GM21381 (cell line): Measurements from ENCODE around the gene CC2D1A.

ENCODE experiments used
- ATAC-seq: cut with Tn5 transposase; IDR thresholded peaks from one replicate; pipeline ENCODE4 v1.9.1; 2021; ENCODE audit warnings: mild to moderate bottlenecking, moderate library complexity; ENCODE audit not compliant: unreplicated experiment

Gene CC2D1A

GRCh38 chr19:13905634-13906520, at the start of gene CC2D1A, which contains the start of gene BRME1:
Gene CC2D1A (plus strand): TSS chr19:13906201. CDS start chr19:13906442, 241 bp downstream.
Gene BRME1 (minus strand): TSS chr19:13906117. CDS start chr19:13904892, 1,225 bp downstream.
- ATAC-seq = peak; percentile 92

GRCh38 chr19:13856497-13856896, 49.5 kb upstream of the CC2D1A start:
- no peak for ATAC-seq

- no peak for ATAC-seq
Measured at GRCh38 chr19:13859361-13859880, 46.6 kb upstream of the CC2D1A start.

- ATAC-seq = no peak
Measured at GRCh38 chr19:13860679-13861391, 45.2 kb upstream of the CC2D1A start.

GRCh38 chr19:13861392-13861713, 44.6 kb upstream of the CC2D1A start:
- peak; percentile 19 for ATAC-seq

- ATAC-seq = peak; percentile 82
Measured at GRCh38 chr19:13861714-13862531, 44.1 kb upstream of the CC2D1A start.

- no peak for ATAC-seq
Measured at GRCh38 chr19:13864046-13864666, 41.8 kb upstream of the CC2D1A start.

- no peak for ATAC-seq
Measured at GRCh38 chr19:13864667-13865570, 41.1 kb upstream of the CC2D1A start.

- ATAC-seq = no peak
Measured at GRCh38 chr19:13865571-13866462, 40.2 kb upstream of the CC2D1A start.

- no peak for ATAC-seq
Measured at GRCh38 chr19:13866463-13867046, 39.4 kb upstream of the CC2D1A start.

- no peak for ATAC-seq
Measured at GRCh38 chr19:13868663-13869062, 37.3 kb upstream of the CC2D1A start.

GRCh38 chr19:13869281-13869680, 36.7 kb upstream of the CC2D1A start:
- no peak for ATAC-seq

- ATAC-seq = no peak
Measured at GRCh38 chr19:13870873-13871272, 35.1 kb upstream of the CC2D1A start.

- ATAC-seq = no peak
Measured at GRCh38 chr19:13872339-13872694, 33.7 kb upstream of the CC2D1A start.

GRCh38 chr19:13872695-13873389, 33.2 kb upstream of the CC2D1A start:
- ATAC-seq = no peak

- no peak for ATAC-seq
Measured at GRCh38 chr19:13873834-13874515, 32.0 kb upstream of the CC2D1A start.

- ATAC-seq = no peak
Measured at GRCh38 chr19:13875824-13876223, 30.2 kb upstream of the CC2D1A start.
